K562 (cell line): ENCODE data around the gene SLC25A5. TPM values are rescaled to one million over a fixed set of nuclear protein-coding genes. Genes with fewer than 3 reads are reported as not detected.

Source experiments
- ATAC-seq: fragments of 200-7000 bp; cut with Tn5 transposase; 3 replicates; pipeline ENCODE4 v1.9.1; 2020; ENCODE audit warnings: moderate library complexity
- BruUV-seq: library from RNA; stranded (reverse); fragments of 400-500 nt; replicated peaks from 2 replicates; lab custom pipeline; 2021; lab: Mats Ljungman, UMichigan
- CTCF ChIA-PET: fragments of 300-600 bp; formaldehyde crosslinking; extraction: SDS; loops from one replicate; lab custom pipeline; 2021; ENCODE audit warnings: low intra/inter-chr PET ratio; lab: Yijun Ruan, JAX
- POLR2A ChIA-PET: fragments of 300-600, 350-650 bp; sonication (Branson Sonifier 250); formaldehyde crosslinking; extraction: SDS; loops from one replicate; lab custom pipeline; 2021; ENCODE audit warnings: antibody characterized with exemption, inconsistent platforms; lab: Yijun Ruan, JAX
- DNase-seq, 4 experiments: peaks; one replicate each; pipeline versions ENCODE4 v3.0.0 to v3.0.0-alpha.2; 2011 to 2018; ENCODE audit warnings: low spot score in 3 of 4, mixed read lengths in 3 of 4; ENCODE audit errors: extremely low read depth in 1 of 4
- FAIRE-seq: peaks from 2 replicates; lab custom pipeline; 2011; peaks lifted over from hg19 to GRCh38; lab: Jason Lieb, UNC
- H2AFZ ChIP-seq: 2 replicates; pipeline ENCODE4 v1.6.0; 2011; ENCODE audit warnings: low read depth, low read length, control low read depth, inconsistent platforms
- H3K27ac ChIP-seq: fragments of 200-600 bp; 3 replicates; pipeline ENCODE4 v1.8.0; 2011; ENCODE audit warnings: low read depth, mild to moderate bottlenecking, control low read depth, inconsistent platforms, low read length, moderate library complexity, mixed read lengths; ENCODE audit errors: extremely low read depth
- H3K27me3 ChIP-seq, 2 experiments: fragments of 300-600 bp in 1 of 2; 2 replicates in 1 of 2; 3 replicates in 1 of 2; pipeline versions ENCODE4 v1.6.0 to v1.8.0; 2011; ENCODE audit warnings: inconsistent platforms in 2 of 2, low read length in 2 of 2, mild to moderate bottlenecking in 1 of 2, mixed read lengths in 1 of 2, moderate library complexity in 1 of 2; ENCODE audit not compliant: control insufficient read depth in 2 of 2, insufficient read depth in 2 of 2
- H3K36me3 ChIP-seq: fragments of 300-600 bp; 3 replicates; pipeline ENCODE4 v1.8.0; 2011; ENCODE audit warnings: mild to moderate bottlenecking, low read length, inconsistent platforms; ENCODE audit not compliant: control insufficient read depth, insufficient read depth
- H3K4me1 ChIP-seq, 2 experiments: fragments of 200-600 bp in 1 of 2; replicated peaks in 1 of 2; 2 replicates in 1 of 2; 3 replicates in 1 of 2; pipeline versions ENCODE4 v1.5.1 to v1.8.0; 2011; ENCODE audit warnings: inconsistent platforms in 2 of 2, low read length in 2 of 2, mild to moderate bottlenecking in 1 of 2, mixed read lengths in 1 of 2, moderate library complexity in 1 of 2; ENCODE audit not compliant: control insufficient read depth in 2 of 2, insufficient read depth in 2 of 2
- H3K4me2 ChIP-seq: 2 replicates; pipeline ENCODE4 v1.6.1; 2011; ENCODE audit warnings: low read length, control low read depth, inconsistent platforms, mixed read lengths; ENCODE audit not compliant: insufficient read depth
- H3K4me3 ChIP-seq: fragments of 200-600 bp; sonication (generic), shearing (Covaris generic); 2 replicates; pipeline ENCODE4 v1.5.1; 2016; ENCODE audit warnings: control low read depth, inconsistent platforms
- H3K79me2 ChIP-seq: fragments of 200-600 bp; 3 replicates; pipeline ENCODE4 v1.8.0; 2011; ENCODE audit warnings: low read length, inconsistent platforms; ENCODE audit not compliant: control insufficient read depth, insufficient read depth
- H3K9ac ChIP-seq, 2 experiments: 2 replicates each; pipeline versions ENCODE4 v1.6.0 to v1.6.1; 2011; ENCODE audit warnings: low read depth in 2 of 2, low read length in 2 of 2, control low read depth in 1 of 2, inconsistent platforms in 1 of 2, mild to moderate bottlenecking in 1 of 2, mixed read lengths in 1 of 2; ENCODE audit not compliant: insufficient read depth in 1 of 2
- H3K9me1 ChIP-seq: one replicate; pipeline ENCODE4 v1.6.0; 2011; ENCODE audit warnings: inconsistent platforms, mild to moderate bottlenecking, low read length, moderate library complexity; ENCODE audit not compliant: control insufficient read depth, insufficient read depth
- H3K9me3 ChIP-seq: replicated peaks from 2 replicates; pipeline ENCODE4 v1.5.1; 2011; ENCODE audit warnings: low read depth, low read length, inconsistent platforms; ENCODE audit not compliant: control insufficient read depth, insufficient read depth
- H4K20me1 ChIP-seq: replicated peaks from 2 replicates; pipeline ENCODE4 v1.6.1; 2011; ENCODE audit warnings: low read length, inconsistent platforms, mixed read lengths; ENCODE audit not compliant: control insufficient read depth, insufficient read depth
- ARID1B ChIP-seq: fragments of 450-650 bp; IDR thresholded peaks from 2 replicates; pipeline ENCODE4 v1.6.1; 2016; ENCODE audit warnings: antibody characterized with exemption, mild to moderate bottlenecking, inconsistent platforms
- C11orf30 ChIP-seq: fragments of 450-650 bp; IDR thresholded peaks from 2 replicates; pipeline ENCODE4 v1.6.1; 2016; ENCODE audit warnings: low read depth, mild to moderate bottlenecking
- CBFA2T3 ChIP-seq: fragments of 450-650 bp; IDR thresholded peaks from 2 replicates; pipeline ENCODE4 v1.6.1; 2017
- CREM ChIP-seq: IDR thresholded peaks from 2 replicates; pipeline ENCODE4 v1.6.1; 2014; ENCODE audit warnings: antibody characterized with exemption, low read depth
- HMBOX1 ChIP-seq: sonication (generic); IDR thresholded peaks from 2 replicates; pipeline ENCODE4 v1.6.1; 2016
- JUND ChIP-seq, 2 experiments: IDR thresholded peaks; 2 replicates in 1 of 2; 3 replicates in 1 of 2; pipeline ENCODE4 v1.6.1; 2011; ENCODE audit warnings: borderline replicate concordance in 2 of 2, low read depth in 2 of 2, low read length in 2 of 2, improper control_type of control experiment in 1 of 2, missing biosample characterization in 1 of 2, missing genetic modification characterization in 1 of 2, missing genetic modification reagents in 1 of 2
- KDM1A ChIP-seq, 2 experiments: fragments of 450-650 bp; IDR thresholded peaks; 2 replicates each; pipeline ENCODE4 v1.6.1; 2016; ENCODE audit warnings: mild to moderate bottlenecking in 2 of 2
- L3MBTL2 ChIP-seq: fragments of 450-650 bp; IDR thresholded peaks from 2 replicates; pipeline ENCODE4 v1.6.1; 2016; ENCODE audit warnings: mild to moderate bottlenecking, moderate library complexity
- MAFK ChIP-seq: IDR thresholded peaks from 2 replicates; pipeline ENCODE4 v1.6.1; 2011; ENCODE audit warnings: low read length, improper control_type of control experiment
- NCOR1 ChIP-seq: fragments of 450-650 bp; IDR thresholded peaks from 2 replicates; pipeline ENCODE4 v1.6.1; 2016; ENCODE audit warnings: mild to moderate bottlenecking, moderate library complexity
- NFIC ChIP-seq: fragments of 450-650 bp; IDR thresholded peaks from 2 replicates; pipeline ENCODE4 v1.6.1; 2017; ENCODE audit warnings: mild to moderate bottlenecking, inconsistent platforms
- PRDM10 ChIP-seq: fragments of 450-650 bp; IDR thresholded peaks from 2 replicates; pipeline ENCODE4 v1.6.1; 2018; ENCODE audit not compliant: partially characterized antibody
- PTTG1 ChIP-seq: fragments of 450-650 bp; IDR thresholded peaks from 2 replicates; pipeline ENCODE4 v1.6.1; 2016; ENCODE audit warnings: low read depth, mild to moderate bottlenecking, missing genetic modification characterization, missing compliant biosample characterization
- SMARCA4 ChIP-seq: fragments of 450-650 bp; IDR thresholded peaks from 2 replicates; pipeline ENCODE4 v1.6.1; 2016
- ZBTB2 ChIP-seq: fragments of 450-650 bp; IDR thresholded peaks from 2 replicates; pipeline ENCODE4 v1.6.1; 2016; ENCODE audit warnings: antibody characterized with exemption
- ZNF263 ChIP-seq: sonication (generic); formaldehyde crosslinking; IDR thresholded peaks from 2 replicates; pipeline ENCODE4 v1.8.0; 2022; ENCODE audit warnings: mild to moderate bottlenecking, missing genetic modification reagents, borderline replicate concordance
- WGBS: fragments of 100-300 bp; shearing (Covaris generic); methylation state at CpG from one replicate; pipeline ENCODE4 v1.1.6; 2016; ENCODE audit warnings: low coverage, mixed read lengths; ENCODE audit not compliant: insufficient coverage; ENCODE audit errors: missing lambda C conversion rate; 5-methylcytosine and 5-hydroxymethylcytosine counted together
- in situ Hi-C: fragments of 300-500 bp; cut with MboI; formaldehyde crosslinking; loops from 4 replicates; pipeline ENCODE4 v1.15.0; 2018; ENCODE audit warnings: inconsistent platforms, mixed read lengths
- intact Hi-C: fragments of 100-400 bp; cut with micrococcal nuclease; formaldehyde crosslinking; loops from 2 replicates; pipeline ENCODE4 v1.14.2; 2022
- polyA plus RNA-seq, 8 experiments: library from polyadenylated mRNA; depleted of rRNA in 4 of 8; stranded (reverse) in 5 of 8; unstranded in 3 of 8; fragments of >200 nt; fragmentation: Nextera tagmentation in 2 of 8; fragmentation: Illumina TruSeq in 1 of 8; extraction: Ambion mirVana in 2 of 8; extraction: Trizol in 1 of 8; gene quantifications; 2 replicates each; pipeline versions ENCODE4 v1.2.1 to v1.2.3, GENCODE V29; 2011 to 2014; ENCODE audit warnings: inconsistent platforms in 1 of 8, missing spikeins in 1 of 8
- total RNA-seq, 7 experiments: library from RNA; depleted of rRNA in 6 of 7; stranded (reverse); fragments of >200 nt in 6 of 7; fragmentation: Illumina TruSeq in 2 of 7; extraction: Trizol in 2 of 7; gene quantifications; 2 replicates each; pipeline versions ENCODE4 v1.2.1 to v1.2.3, GENCODE V29; 2011 to 2021; ENCODE audit warnings: low replicate concordance in 1 of 7

The SLC25A5 gene
- total and polyA plus RNA-seq, 9 of the 15 experiments (the other 6 are each of a cell fraction or from before 2014, with no cell fraction given), result 470 to 5,247 (median 596) TPM

GRCh38 chrX:119427024-119427794, 41.0 kb upstream of the SLC25A5 start:
- no TSS peak for BruUV-seq
- Histone ChIP-seq H3K27ac (peak overlapping the region; percentile 44), H3K9me1 (no peaks in the 10 kb centered on the region), H3K27me3 (no peaks in the 10 kb centered on the region), H3K4me1 (peaks cover 9 to 12% of the 10 kb centered on the region in 2 experiments; a peak in 4 of 5 replicates), H2AFZ (no peak overlapping the region), H3K79me2 (no peaks in the 10 kb centered on the region), H3K36me3 (0 out of 3 replicates have a peak, but pooled peaks cover 3% of the 10 kb centered on the region), H3K9ac (peak overlapping the region in 1 of 2 experiments; percentile 23; a peak in 1 of 4 replicates), H3K9me3 (no peaks in the 10 kb centered on the region), H4K20me1 (no peaks in the 10 kb centered on the region), H3K4me2 (peak overlapping the region; percentile 32; the same call in 1 of the 2 replicates), H3K4me3 (no peak overlapping the region)
- 50% methylated on average over 9 of the region's 9 CpGs for WGBS
- ATAC-seq (peak; percentile 75), FAIRE-seq (peak; percentile 85), DNase-seq (peak; percentile 53 to 66 (median 54))
- CTCF ChIA-PET, result no interaction called here
- intact Hi-C loops (no loop called here), in situ Hi-C loops (no loop called here)
- POLR2A ChIA-PET, result interaction anchor here (0.6 to 1.3 kb wide), 5 partner anchors 8 to 147 kb away, joined by 3 to 4 read pairs (median 3); partner anchors contain the start of gene SLC25A5
- TF ChIP-seq PRDM10 (peak; percentile 29), JUND (IDR thresholded peaks at IDR 0.05; ENCODE audit: borderline replicate concordance, low read depth, low read length) (peak; percentile 80; the same call in 1 of the 2 replicates), JUND (tag; IDR thresholded peaks at IDR 0.05; ENCODE audit: borderline replicate concordance, low read depth, low read length) (peak; percentile 67; the same call in 1 of the 3 replicates), KDM1A (IDR thresholded peaks at IDR 0.05) (peak in 1 of 2 experiments; percentile 11; a peak in 1 of 4 replicates), HMBOX1 (peak; percentile 36; the same call in 1 of the 2 replicates), NFIC (peak; percentile 95), ZBTB2 (no peak), CREM (0 out of 2 replicates have a peak, but pooled peaks have one; percentile 13), L3MBTL2 (no peak), ZNF263 (CRISPR knock-in tag) (no peak), ARID1B (peak; percentile 73), NCOR1 (peak; percentile 34; the same call in 1 of the 2 replicates), SMARCA4 (peak; percentile 44; the same call in 1 of the 2 replicates), C11orf30 (peak; percentile 61), PTTG1 (no peak), CBFA2T3 (peak; percentile 64), MAFK (peak; percentile 42; the same call in 1 of the 2 replicates)
